Activated CD4-positive, alpha-beta T cell treated with anti-CD3 and anti-CD28 coated beads, Interleukin-2, amount 10 ng/mL, durations not matched to agents 24 days and 14 days (primary cell): ENCODE data around the gene METTL25. TPM values are rescaled to one million over a fixed set of nuclear protein-coding genes. Genes with fewer than 3 reads are reported as not detected.
A peak's percentile ranks its signal among the peaks of the same experiment; 100 is the strongest.
"Not testable (repeated sequence)": the region's sequence is repeated elsewhere in the genome, so short reads cannot be mapped to it uniquely, and the experiment has no call there.

Source experiments
- DNase-seq: peaks from one replicate; pipeline ENCODE4 v3.0.0; 2022
- H3K27ac Mint-ChIP-seq: one replicate; pipeline ENCODE4 v1.8.0; 2022; ENCODE audit warnings: mild to moderate bottlenecking, mixed read lengths
- H3K27me3 Mint-ChIP-seq: one replicate; pipeline ENCODE4 v1.8.0; 2022; ENCODE audit warnings: mixed read lengths
- H3K36me3 Mint-ChIP-seq: one replicate; pipeline ENCODE4 v1.8.0; 2022; ENCODE audit warnings: low read depth, mild to moderate bottlenecking, mixed read lengths
- H3K4me1 Mint-ChIP-seq: one replicate; pipeline ENCODE4 v1.8.0; 2021; ENCODE audit warnings: mixed read lengths
- H3K4me3 Mint-ChIP-seq: one replicate; pipeline ENCODE4 v1.8.0; 2022; ENCODE audit warnings: mild to moderate bottlenecking, moderate library complexity, mixed read lengths
- H3K9me3 Mint-ChIP-seq: one replicate; pipeline ENCODE4 v1.8.0; 2021; ENCODE audit warnings: mixed read lengths
- intact Hi-C: fragments of 100-400 bp; cut with micrococcal nuclease; formaldehyde crosslinking; loops from one replicate; pipeline ENCODE4 v1.15.1; 2023
- total RNA-seq: library from RNA; stranded (reverse); gene quantifications from 2 replicates; pipeline ENCODE4 v1.2.3, GENCODE V29; 2022

The METTL25 gene
- total RNA-seq, 1 donor from 2014 or later: 6.3 TPM

DNA sequence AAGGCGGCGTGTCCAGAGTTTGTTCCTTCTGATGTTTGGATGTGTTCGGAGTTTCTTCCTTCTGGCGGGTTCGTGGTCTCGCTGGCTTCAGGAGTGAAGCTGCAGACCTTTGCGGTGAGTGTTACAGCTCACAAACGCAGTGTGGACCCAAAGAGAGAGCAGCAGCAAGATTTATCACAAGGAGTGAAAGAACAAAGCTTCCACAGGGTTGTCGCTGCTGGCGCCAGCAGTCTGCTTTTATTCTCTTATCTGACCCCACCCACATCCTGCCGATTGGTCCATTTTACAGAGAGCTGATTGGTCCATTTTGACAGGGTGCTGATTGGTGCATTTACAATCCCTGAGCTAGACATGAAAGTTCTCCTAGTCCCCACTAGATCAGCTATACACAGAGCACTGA, 2.5 kb downstream of the METTL25 start:
- intact Hi-C loops, H3K27me3 Mint-ChIP-seq, H3K9me3 Mint-ChIP-seq, H3K27ac Mint-ChIP-seq, H3K4me3 Mint-ChIP-seq: not testable (repeated sequence)
- Mint-ChIP-seq H3K4me1 (peaks cover 29% of the 10 kb centered on the region), H3K36me3 (peaks cover 15% of the 10 kb centered on the region)
- peak; percentile 49 for DNase-seq

DNA sequence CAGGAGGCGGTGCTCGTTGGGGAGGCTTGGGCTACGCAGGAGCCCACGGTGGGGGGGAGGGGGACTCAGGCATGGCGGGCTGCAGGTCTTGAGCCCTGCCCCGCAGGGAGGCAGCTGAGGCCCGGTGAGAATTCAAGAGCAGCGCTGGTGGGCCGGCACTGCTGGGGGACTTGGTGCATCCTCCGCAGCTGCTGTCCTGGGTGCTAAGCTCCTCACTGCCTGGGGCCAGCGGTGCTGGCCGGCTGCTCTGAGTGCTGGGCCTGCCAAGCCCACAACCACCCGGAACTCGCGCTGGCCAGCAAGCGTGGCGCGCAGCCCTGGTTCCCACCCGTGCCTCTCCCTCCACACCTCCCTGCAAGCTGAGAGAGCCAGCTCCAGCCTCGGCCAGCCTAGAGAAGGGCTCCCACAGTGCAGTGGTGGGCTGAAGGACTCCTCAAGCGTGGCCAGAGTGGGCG, 3.2 kb downstream of the METTL25 start:
- intact Hi-C loops: no loop called here
- Mint-ChIP-seq H3K36me3 (peaks cover 12% of the 10 kb centered on the region), H3K4me1 (peaks cover 25% of the 10 kb centered on the region), H3K27me3 (no peaks in the 10 kb centered on the region), H3K9me3 (peaks cover 3% of the 10 kb centered on the region), H3K4me3 (no peak overlapping the region), H3K27ac (no peak overlapping the region)
- peak; percentile 52 for DNase-seq

DNA sequence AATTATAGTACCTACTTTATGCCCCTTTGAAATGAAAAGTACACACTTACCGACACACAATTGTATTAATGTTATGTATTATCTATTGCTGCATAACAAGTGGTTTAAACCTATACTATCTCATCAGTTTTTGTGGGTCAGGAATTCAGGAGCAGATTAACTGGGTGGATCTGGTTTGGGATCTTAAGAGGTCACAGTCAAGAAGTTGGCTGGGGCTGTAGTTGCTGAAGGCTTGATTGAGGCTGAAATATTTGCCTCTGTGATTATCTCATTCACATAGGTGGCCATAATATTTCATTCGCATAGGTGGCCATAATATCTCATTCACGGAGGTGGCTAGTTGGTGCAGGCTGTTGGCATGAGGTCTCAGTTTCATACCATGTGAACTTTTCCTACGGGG, 5.7 kb downstream of the METTL25 start:
- Mint-ChIP-seq H3K9me3 (peaks cover 3% of the 10 kb centered on the region), H3K27ac (no peak overlapping the region), H3K4me3 (no peak overlapping the region), H3K36me3 (peaks cover 3% of the 10 kb centered on the region), H3K27me3 (no peaks in the 10 kb centered on the region), H3K4me1 (peaks cover 13% of the 10 kb centered on the region)
- DNase-seq: no peak
- intact Hi-C loops: no loop called here

DNA sequence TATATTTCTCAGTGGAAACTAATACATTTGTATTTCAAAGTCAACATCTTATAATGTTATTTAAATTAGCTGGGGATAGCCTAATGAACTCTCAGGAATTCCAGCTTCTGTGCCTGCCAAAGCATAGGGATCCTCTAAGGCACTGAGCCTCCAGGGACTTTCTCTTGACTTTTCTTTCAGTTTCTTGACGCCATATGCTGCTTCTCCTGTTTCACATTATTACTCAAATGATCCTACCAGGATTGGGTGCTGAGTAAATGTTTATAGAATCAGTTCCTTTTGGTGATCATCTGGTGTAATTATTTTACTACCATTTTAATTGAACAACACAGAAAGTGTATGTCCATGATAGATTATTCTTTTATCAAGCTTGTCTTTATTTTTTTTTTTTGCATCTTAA, 7.9 kb downstream of the METTL25 start:
- H3K4me3 Mint-ChIP-seq: no peak overlapping the region
- peaks cover 6% of the 10 kb centered on the region for H3K36me3 Mint-ChIP-seq
- DNase-seq: no peak
- H3K4me1 Mint-ChIP-seq: peaks cover 4% of the 10 kb centered on the region
- intact Hi-C loops: no loop called here
- H3K27ac Mint-ChIP-seq: no peak overlapping the region
- no peaks in the 10 kb centered on the region for H3K27me3 Mint-ChIP-seq
- peaks cover 5% of the 10 kb centered on the region for H3K9me3 Mint-ChIP-seq

DNA sequence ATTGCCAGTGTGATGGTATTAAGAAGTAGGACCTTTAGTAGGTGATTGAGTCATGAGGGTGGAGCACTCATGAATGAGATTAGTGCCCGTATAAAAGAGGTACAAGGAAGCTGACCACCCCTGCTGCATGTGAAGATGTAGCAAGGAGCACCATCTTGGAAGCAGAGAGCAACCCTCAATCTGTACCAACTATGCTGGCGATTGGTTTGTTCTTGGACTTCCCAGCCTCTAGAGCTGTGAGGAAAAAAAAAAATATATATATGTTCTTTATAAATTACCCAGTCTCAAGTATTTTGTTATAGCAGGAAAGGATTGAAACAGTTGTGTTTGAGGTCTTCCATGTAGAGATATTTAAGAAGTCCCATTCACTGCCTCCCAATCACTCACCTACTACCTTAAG, 16.9 kb downstream of the METTL25 start:
- no peak overlapping the region for H3K27ac Mint-ChIP-seq
- no peak overlapping the region for H3K4me3 Mint-ChIP-seq
- intact Hi-C loops: no loop called here

DNA sequence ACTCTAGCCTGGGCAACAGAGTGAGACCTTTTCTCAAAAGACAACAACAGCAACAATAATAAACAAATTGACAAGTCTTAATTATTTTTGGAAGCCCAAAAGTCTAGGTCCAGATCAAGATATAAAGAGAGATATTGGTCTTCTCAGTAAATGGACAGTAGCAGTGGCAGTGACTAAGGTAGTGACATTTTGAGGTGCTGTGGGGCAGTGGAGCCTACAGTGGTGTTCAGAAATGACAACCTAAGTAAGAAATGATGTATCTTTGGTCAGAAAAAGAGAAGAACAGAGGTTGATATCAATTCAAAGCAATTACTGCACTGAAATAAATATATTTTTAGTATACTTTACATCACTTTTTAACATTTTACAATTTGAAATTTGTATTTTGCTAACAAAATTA, 20.7 kb downstream of the METTL25 start:
- Mint-ChIP-seq H3K4me1 (no peaks in the 10 kb centered on the region), H3K27me3 (no peaks in the 10 kb centered on the region), H3K36me3 (no peaks in the 10 kb centered on the region), H3K27ac (no peak overlapping the region), H3K4me3 (no peak overlapping the region), H3K9me3 (no peaks in the 10 kb centered on the region)
- DNase-seq: no peak
- intact Hi-C loops: no loop called here

More for the DNA sequence above, 16.9 kb downstream of the METTL25 start:
- H3K4me1 Mint-ChIP-seq: no peaks in the 10 kb centered on the region
- H3K36me3 Mint-ChIP-seq: peaks cover 8% of the 10 kb centered on the region
- no peaks in the 10 kb centered on the region for H3K27me3 Mint-ChIP-seq
- H3K9me3 Mint-ChIP-seq: peaks cover 8% of the 10 kb centered on the region
- no peak for DNase-seq

DNA sequence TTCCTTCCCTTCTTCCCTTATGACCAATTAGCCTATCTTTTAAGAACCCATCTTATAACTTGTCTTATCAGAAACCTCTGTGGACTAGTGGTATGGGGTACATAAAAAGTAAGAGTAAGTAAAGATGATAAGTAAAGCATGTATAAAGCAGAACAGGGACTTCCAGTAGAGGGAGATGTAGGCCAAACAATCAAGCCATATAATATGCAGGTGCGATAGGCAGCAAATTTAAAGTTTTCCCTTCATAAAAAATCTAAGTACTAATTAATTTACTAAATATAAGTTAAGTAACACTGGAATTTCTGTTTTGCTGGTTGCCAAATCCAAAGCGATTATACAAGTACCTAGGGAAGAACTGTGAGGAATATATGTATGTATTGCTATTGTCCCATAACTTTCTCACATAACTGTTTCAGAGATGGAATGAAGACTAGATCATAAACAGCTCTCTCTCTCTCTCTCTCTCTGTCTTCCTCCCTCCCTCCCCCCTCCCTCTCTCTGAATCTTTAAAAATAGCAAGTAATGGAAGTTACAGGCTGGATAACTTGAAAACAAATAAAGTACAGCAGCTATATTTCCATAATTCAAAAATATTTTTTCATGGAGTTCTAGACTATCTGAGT, 25.7 kb downstream of the METTL25 start:
- Mint-ChIP-seq H3K36me3 (no peaks in the 10 kb centered on the region), H3K27ac (no peak overlapping the region), H3K4me3 (no peak overlapping the region), H3K4me1 (peaks cover 3% of the 10 kb centered on the region), H3K27me3 (no peaks in the 10 kb centered on the region), H3K9me3 (no peaks in the 10 kb centered on the region)
- intact Hi-C loops: no loop called here
- DNase-seq: no peak

DNA sequence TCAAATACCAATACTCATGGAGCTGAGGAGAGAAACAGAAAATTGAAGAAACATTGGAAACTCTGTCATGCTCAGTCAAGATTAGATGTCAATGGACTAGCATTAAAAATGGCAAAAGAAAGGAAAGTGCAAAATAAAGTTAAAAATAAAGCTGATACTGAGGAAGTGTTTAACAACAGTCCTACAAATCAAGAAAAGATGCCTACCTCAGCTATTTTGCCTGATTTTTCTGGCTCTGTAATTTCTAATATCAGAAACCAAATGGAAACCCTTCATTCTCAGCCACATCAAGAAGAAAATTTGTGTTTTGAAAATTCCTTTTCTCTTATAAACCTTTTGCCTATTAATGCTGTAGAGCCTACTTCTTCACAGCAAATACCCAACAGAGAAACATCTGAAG, 40.5 kb downstream of the METTL25 start:
- Mint-ChIP-seq H3K9me3 (no peaks in the 10 kb centered on the region), H3K27ac (no peak overlapping the region)
- no peak for DNase-seq

DNA sequence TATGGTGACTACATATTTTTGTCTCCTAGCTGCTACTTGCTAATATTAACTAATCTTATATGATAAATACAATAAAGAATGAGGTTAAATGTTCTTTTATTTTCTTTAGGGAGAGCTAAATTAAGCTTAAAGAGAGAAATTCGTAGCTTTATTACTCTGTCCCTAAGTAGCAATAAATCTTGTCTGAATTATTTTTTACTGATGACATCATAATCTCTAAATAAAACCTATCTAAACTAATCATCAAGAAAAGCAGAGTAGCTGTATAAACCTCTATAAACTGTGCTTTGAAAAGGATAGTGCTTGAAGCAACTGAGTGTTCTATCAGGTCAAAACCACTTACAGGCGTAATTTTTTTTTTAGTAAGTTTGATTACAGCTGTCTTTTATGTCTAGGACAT, 42.5 kb downstream of the METTL25 start:
- Mint-ChIP-seq H3K9me3 (peaks cover 3% of the 10 kb centered on the region), H3K4me1 (no peaks in the 10 kb centered on the region), H3K27ac (no peak overlapping the region), H3K4me3 (no peak overlapping the region), H3K36me3 (no peaks in the 10 kb centered on the region), H3K27me3 (no peaks in the 10 kb centered on the region)
- intact Hi-C loops: no loop called here
- no peak for DNase-seq

More for the DNA sequence above, 40.5 kb downstream of the METTL25 start:
- Mint-ChIP-seq H3K27me3 (no peaks in the 10 kb centered on the region), H3K4me3 (no peak overlapping the region), H3K4me1 (no peaks in the 10 kb centered on the region), H3K36me3 (no peaks in the 10 kb centered on the region)
- intact Hi-C loops: no loop called here

DNA sequence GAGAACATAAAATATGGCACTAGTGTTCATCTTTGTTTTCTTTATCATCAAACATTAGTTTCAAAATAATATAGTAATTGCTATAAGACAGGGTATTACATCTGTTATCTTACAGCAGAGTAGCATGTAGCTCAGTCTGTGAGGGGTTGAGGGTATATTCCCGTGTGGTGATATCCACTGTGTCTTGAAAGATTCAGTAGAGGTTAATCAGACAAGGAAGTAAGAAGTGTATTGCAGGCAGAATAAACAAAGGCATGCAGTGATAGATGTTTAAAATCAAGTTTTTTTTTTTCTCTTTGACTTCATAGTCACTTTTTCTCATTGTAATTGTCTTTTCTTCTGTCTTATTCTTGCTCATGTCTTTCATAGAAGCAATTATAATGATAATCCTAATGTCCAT, 48.3 kb downstream of the METTL25 start:
- no peaks in the 10 kb centered on the region for H3K27me3 Mint-ChIP-seq
- no peak overlapping the region for H3K4me3 Mint-ChIP-seq
- DNase-seq: no peak
- H3K9me3 Mint-ChIP-seq: peaks cover 3% of the 10 kb centered on the region
- intact Hi-C loops: no loop called here
- no peaks in the 10 kb centered on the region for H3K36me3 Mint-ChIP-seq
- no peak overlapping the region for H3K27ac Mint-ChIP-seq
- H3K4me1 Mint-ChIP-seq: no peaks in the 10 kb centered on the region

DNA sequence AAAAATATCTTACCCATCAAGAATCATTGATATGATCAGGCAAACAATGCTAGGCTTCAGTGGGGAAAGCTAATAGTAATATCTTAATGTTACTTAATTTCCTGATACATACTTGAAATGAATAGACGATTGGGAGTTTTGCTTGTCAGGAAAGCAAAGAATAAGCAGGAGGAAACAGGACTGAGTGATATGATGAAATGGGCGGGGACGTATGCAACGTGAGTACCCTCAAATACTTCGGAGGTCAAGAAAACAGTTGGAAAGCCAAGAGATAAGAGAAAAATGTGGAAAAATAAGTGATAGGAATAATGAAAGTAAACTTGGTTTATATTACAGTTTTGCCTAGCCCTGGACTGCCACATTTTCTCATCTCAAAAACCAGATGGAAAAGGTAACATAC, 49.2 kb downstream of the METTL25 start:
- intact Hi-C loops: no loop called here
- Mint-ChIP-seq H3K9me3 (peaks cover 3% of the 10 kb centered on the region), H3K27me3 (no peaks in the 10 kb centered on the region), H3K4me1 (no peaks in the 10 kb centered on the region), H3K4me3 (no peak overlapping the region), H3K36me3 (no peaks in the 10 kb centered on the region), H3K27ac (no peak overlapping the region)
- DNase-seq: no peak

DNA sequence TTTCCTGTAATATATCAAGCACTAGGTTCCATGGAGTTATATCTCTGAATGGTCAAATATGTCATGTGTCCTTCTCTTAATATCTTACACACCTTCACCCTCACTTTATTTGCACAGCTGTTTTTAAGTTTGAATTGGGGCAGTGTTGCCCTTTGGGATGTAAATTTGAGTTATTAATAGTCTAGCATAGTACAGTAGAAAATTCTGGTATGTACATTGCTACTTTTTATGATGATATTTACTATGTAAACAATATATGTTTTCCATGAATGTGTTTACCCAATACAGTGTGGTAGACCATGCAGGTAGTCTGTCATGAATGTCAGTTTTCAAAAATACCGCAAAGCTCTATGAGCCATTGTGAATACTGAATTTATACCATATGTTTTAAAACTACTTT, 50.5 kb downstream of the METTL25 start:
- Mint-ChIP-seq H3K4me3 (no peak overlapping the region), H3K27me3 (no peaks in the 10 kb centered on the region), H3K4me1 (no peaks in the 10 kb centered on the region), H3K36me3 (no peaks in the 10 kb centered on the region), H3K27ac (no peak overlapping the region), H3K9me3 (peaks cover 3% of the 10 kb centered on the region)
- no peak for DNase-seq
- intact Hi-C loops: no loop called here

DNA sequence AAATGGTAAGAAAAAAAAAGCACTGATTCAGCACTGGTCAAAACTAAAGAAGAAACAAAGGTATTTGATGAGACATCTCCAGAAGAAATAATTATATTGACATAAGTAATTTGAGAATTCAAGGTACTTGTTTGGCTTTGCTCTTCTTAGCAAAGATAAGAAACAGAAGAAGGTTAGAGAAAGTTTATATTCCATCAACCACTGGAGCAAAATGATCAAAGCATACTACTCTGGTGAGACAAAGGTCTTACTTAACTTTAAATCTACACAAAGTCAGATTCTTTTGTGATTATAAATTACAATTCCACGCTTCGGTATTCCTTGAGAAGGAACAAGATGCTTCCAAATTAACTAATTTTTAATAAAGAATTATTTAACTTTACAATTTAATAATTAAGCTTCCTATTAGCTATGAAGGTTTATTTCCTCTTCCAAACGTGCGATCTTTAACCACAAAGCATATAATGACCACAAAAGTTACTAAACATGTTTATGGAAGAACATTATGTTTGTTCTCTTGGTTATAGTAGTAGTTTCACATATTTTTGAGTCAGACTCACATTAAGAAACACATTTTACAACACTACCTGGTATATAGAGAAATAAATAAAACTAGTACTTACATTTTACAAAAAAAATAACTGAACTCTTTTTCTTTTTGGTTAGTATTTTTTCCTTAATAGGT, 53.4 kb downstream of the METTL25 start:
- H3K27ac Mint-ChIP-seq: no peak overlapping the region
- intact Hi-C loops: no loop called here
- no peaks in the 10 kb centered on the region for H3K27me3 Mint-ChIP-seq
- no peaks in the 10 kb centered on the region for H3K4me1 Mint-ChIP-seq
- no peaks in the 10 kb centered on the region for H3K9me3 Mint-ChIP-seq
- no peaks in the 10 kb centered on the region for H3K36me3 Mint-ChIP-seq
- no peak for DNase-seq
- H3K4me3 Mint-ChIP-seq: no peak overlapping the region

DNA sequence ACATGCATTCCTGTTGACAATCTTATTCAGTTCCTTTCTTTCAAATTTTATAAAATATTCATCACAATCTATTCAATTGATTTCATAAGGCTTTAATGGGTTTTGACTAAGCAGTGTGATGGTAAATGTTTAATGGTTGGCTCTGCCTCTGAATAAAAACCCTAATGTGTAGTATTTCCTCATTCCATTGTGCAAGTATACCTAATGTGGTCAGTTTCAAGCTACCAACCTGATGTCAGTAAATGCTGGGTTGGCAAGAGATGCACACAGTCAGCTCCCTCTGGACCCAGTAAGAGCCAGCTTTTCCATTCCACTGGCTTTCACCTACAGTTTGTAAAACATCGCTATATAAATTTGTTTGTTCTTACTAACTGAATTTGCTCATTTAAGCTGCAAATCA, 53.9 kb downstream of the METTL25 start:
- Mint-ChIP-seq H3K27ac (no peak overlapping the region), H3K36me3 (no peaks in the 10 kb centered on the region), H3K4me3 (no peak overlapping the region), H3K27me3 (no peaks in the 10 kb centered on the region), H3K4me1 (no peaks in the 10 kb centered on the region), H3K9me3 (no peaks in the 10 kb centered on the region)
- DNase-seq: no peak
- intact Hi-C loops: no loop called here

DNA sequence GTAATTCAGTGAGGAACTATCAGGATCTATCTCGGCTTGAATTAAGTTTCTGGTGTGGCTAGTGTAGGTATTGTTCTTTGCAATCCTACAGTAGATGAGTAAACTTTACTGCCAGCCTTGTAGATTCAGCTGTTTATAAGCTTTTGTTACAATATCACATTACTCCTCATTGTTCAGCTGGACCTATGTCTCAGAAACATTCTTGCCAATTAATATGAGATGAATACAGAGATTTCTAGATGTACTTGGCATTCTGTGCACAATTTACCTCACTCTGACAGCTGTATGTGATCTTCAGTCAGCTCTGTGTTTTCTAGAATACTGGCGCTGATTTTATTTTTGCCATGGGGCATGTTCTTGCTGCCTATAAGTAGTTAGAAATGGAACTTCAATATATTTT, 55.7 kb downstream of the METTL25 start:
- Mint-ChIP-seq H3K4me3 (no peak overlapping the region), H3K4me1 (no peaks in the 10 kb centered on the region), H3K27me3 (no peaks in the 10 kb centered on the region), H3K27ac (no peak overlapping the region), H3K36me3 (no peaks in the 10 kb centered on the region), H3K9me3 (no peaks in the 10 kb centered on the region)
- intact Hi-C loops: no loop called here
- no peak for DNase-seq
